OCI-LY1 (cell line): ENCODE results near the gene E2F4.

ENCODE experiments used
- H2AFZ ChIP-seq: fragments of 200-600 bp; sonication (generic), shearing (Covaris generic); 2 replicates; pipeline ENCODE4 v1.6.0; 2014; ENCODE audit warnings: antibody characterized with exemption, mild to moderate bottlenecking, low read length
- H3F3A ChIP-seq: fragments of 200-600 bp; sonication (generic), shearing (Covaris generic); 2 replicates; pipeline ENCODE4 v1.6.0; 2014; ENCODE audit warnings: mild to moderate bottlenecking, antibody characterized with exemption, low read length, moderate library complexity; ENCODE audit not compliant: insufficient read depth
- H3K27ac ChIP-seq: fragments of 200-600 bp; sonication (generic); 2 replicates; pipeline ENCODE4 v1.5.1; 2014; ENCODE audit warnings: low read length, mixed run types, mild to moderate bottlenecking, low read depth; ENCODE audit not compliant: poor library complexity, severe bottlenecking
- H3K27me3 ChIP-seq: fragments of 200-600 bp; sonication (generic); 2 replicates; pipeline ENCODE4 v1.6.0; 2014; ENCODE audit warnings: antibody characterized with exemption, mild to moderate bottlenecking, low read length, moderate library complexity; ENCODE audit not compliant: insufficient read depth
- H3K36me3 ChIP-seq: fragments of 200-600 bp; sonication (generic); 2 replicates; pipeline ENCODE4 v1.6.1; 2014; ENCODE audit warnings: mild to moderate bottlenecking, antibody characterized with exemption, low read length, moderate library complexity, mixed read lengths; ENCODE audit not compliant: insufficient read depth
- H3K4me1 ChIP-seq: fragments of 200-600 bp; sonication (generic); 2 replicates; pipeline ENCODE4 v1.5.1; 2014; ENCODE audit warnings: mild to moderate bottlenecking, low read length, moderate library complexity; ENCODE audit not compliant: insufficient read depth, severe bottlenecking
- H3K4me2 ChIP-seq: fragments of 200-600 bp; sonication (generic), shearing (Covaris generic); 2 replicates; pipeline ENCODE4 v1.6.1; 2014; ENCODE audit warnings: low read length
- H3K4me3 ChIP-seq: fragments of 200-600 bp; sonication (generic); 2 replicates; pipeline ENCODE4 v1.5.1; 2014; ENCODE audit warnings: low read length, low read depth, mild to moderate bottlenecking, mixed read lengths; ENCODE audit not compliant: poor library complexity, severe bottlenecking
- H3K79me2 ChIP-seq: fragments of 200-600 bp; shearing (Covaris generic); 2 replicates; pipeline ENCODE4 v1.6.1; 2016; ENCODE audit warnings: mixed run types, low read length, mixed read lengths; ENCODE audit not compliant: insufficient read depth
- H3K9ac ChIP-seq: fragments of 200-600 bp; sonication (generic), shearing (Covaris generic); 2 replicates; pipeline ENCODE4 v1.6.1; 2014; ENCODE audit warnings: mild to moderate bottlenecking, low read length, mixed read lengths
- H3K9me2 ChIP-seq: fragments of 200-600 bp; sonication (generic), shearing (Covaris generic); 2 replicates; pipeline ENCODE4 v1.6.1; 2014; ENCODE audit warnings: low read depth, mild to moderate bottlenecking, low read length, mixed read lengths
- H3K9me3 ChIP-seq: fragments of 200-600 bp; shearing (Covaris generic); 2 replicates; pipeline ENCODE4 v1.6.1; 2014; ENCODE audit warnings: low read length, mixed read lengths
- H4K20me1 ChIP-seq: fragments of 200-600 bp; sonication (generic), shearing (Covaris generic); 2 replicates; pipeline ENCODE4 v1.6.0; 2016; ENCODE audit warnings: mild to moderate bottlenecking, low read length; ENCODE audit not compliant: insufficient read depth
- CTCF ChIP-seq: fragments of 200-600 bp; sonication (generic), shearing (Covaris generic); IDR thresholded peaks from 2 replicates; pipeline ENCODE4 v1.5.1; 2017; ENCODE audit warnings: mild to moderate bottlenecking, antibody characterized with exemption, low read length, moderate library complexity, mixed read lengths
- EZH2 ChIP-seq: fragments of 200-600 bp; sonication (generic), shearing (Covaris generic); IDR thresholded peaks from 2 replicates; pipeline ENCODE4 v1.8.0; 2017; ENCODE audit warnings: borderline replicate concordance, mixed run types, mild to moderate bottlenecking, antibody characterized with exemption, low read length, moderate library complexity, mixed read lengths

Gene E2F4

GRCh38 chr16:67163999-67164558 lies 27.9 kb upstream of the E2F4 start:
- TF ChIP-seq CTCF = no peak
- TF ChIP-seq EZH2 = no peak
- Histone ChIP-seq H3K27me3 (no peaks in the 10 kb centered on the region; the same call in 1 of the 2 replicates), H3K27ac (no peak overlapping the region), H3K79me2 (no peaks in the 10 kb centered on the region), H2AFZ (no peak overlapping the region), H3K9me2 (no peaks in the 10 kb centered on the region), H3K4me3 (peak overlapping the region; percentile 44), H3K36me3 (no peaks in the 10 kb centered on the region), H3K9ac (no peak overlapping the region), H3F3A (no peaks in the 10 kb centered on the region), H3K4me1 (peaks cover 20% of the 10 kb centered on the region), H4K20me1 (no peaks in the 10 kb centered on the region), H3K9me3 (no peaks in the 10 kb centered on the region), H3K4me2 (peak overlapping the region; percentile 56; the same call in 1 of the 2 replicates)

DNA sequence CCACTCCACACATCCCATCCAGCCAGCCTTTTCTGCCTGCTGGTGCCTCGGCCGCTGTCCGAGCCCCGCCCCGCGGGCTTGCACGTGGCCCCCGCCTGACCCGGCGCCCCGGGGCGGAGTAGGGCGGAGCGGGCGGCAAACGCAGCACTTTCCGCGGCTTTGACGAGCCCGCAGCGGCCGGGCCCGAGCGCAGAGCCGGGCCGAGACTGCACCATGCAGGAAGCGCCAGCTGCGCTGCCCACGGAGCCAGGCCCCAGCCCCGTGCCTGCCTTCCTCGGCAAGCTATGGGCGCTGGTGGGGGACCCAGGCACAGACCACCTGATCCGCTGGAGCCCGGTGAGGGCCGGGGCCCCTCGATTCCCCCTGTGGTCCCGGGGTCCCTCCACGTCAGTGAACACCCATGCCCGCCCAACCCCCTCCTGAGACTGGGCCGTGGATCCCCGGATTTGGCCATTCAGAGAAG lies 27.3 kb upstream of the E2F4 start, which contains the start of gene HSF4:
Gene HSF4 (plus strand): TSS at position 147 of the 463 bp plus-strand sequence. CDS start 67 bp downstream, at position 214.
- H3K4me3 ChIP-seq = peak within 1 kb of the TSS; percentile 44
- H3K4me2 ChIP-seq = peak within 1 kb of the TSS; percentile 56
- TF ChIP-seq EZH2 = no peak
- TF ChIP-seq CTCF = no peak
- no peaks in the 10 kb centered on the region for H3F3A ChIP-seq
- no peaks in the 10 kb centered on the region for H3K79me2 ChIP-seq
- no peak within 1 kb of the TSS for H3K27ac ChIP-seq
- no peaks in the 10 kb centered on the region for H4K20me1 ChIP-seq
- no peak within 1 kb of the TSS for H2AFZ ChIP-seq
- no peaks in the 10 kb centered on the region for H3K36me3 ChIP-seq
- peaks cover 19% of the 10 kb centered on the region for H3K4me1 ChIP-seq
- H3K9me2 ChIP-seq = no peaks in the 10 kb centered on the region
- H3K27me3 ChIP-seq = no peaks in the 10 kb centered on the region; the same call in 1 of the 2 replicates
- no peak within 1 kb of the TSS for H3K9ac ChIP-seq
- no peaks in the 10 kb centered on the region for H3K9me3 ChIP-seq

- Histone ChIP-seq H3F3A (no peaks in the 10 kb centered on the region), H3K79me2 (no peaks in the 10 kb centered on the region), H3K27ac (no peak overlapping the region), H3K4me2 (no peak overlapping the region), H3K9me3 (no peaks in the 10 kb centered on the region), H3K36me3 (no peaks in the 10 kb centered on the region), H3K4me1 (peaks cover 21% of the 10 kb centered on the region), H2AFZ (no peak overlapping the region), H3K27me3 (no peaks in the 10 kb centered on the region; the same call in 1 of the 2 replicates), H3K9me2 (no peaks in the 10 kb centered on the region), H3K9ac (no peak overlapping the region), H3K4me3 (no peak overlapping the region), H4K20me1 (no peaks in the 10 kb centered on the region)
- TF ChIP-seq CTCF = no peak
- TF ChIP-seq EZH2 = no peak
Measured at GRCh38 chr16:67165121-67166078, 26.6 kb upstream of the E2F4 start.
